NCI-H510A (cell line): ENCODE measurements around the gene PRADC1.

Experiments used
- DNase-seq: peaks from one replicate; lab custom pipeline; 2025; lab: John Stamatoyannopoulos, UW

The PRADC1 gene

DNA sequence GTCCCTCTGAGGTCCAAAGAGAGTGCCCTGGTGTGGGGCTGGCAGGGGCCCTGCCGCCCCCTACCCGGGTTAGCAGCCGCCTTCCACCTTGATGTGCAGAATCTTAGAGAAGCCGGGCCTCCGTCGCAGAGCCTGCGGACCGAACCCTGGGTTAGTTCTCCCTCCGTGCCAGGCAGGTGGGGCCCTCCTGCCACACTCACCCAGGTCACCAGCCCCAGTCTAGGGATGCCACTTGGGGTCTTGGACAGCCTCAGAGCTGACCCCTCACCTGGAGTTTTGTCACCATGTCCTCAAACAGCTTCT is 25.8 kb upstream of the PRADC1 start:
- DNase-seq: no peak

- no peak for DNase-seq
Observed at GRCh38 chr2:73258186-73258912, 25.3 kb upstream of the PRADC1 start.

DNA sequence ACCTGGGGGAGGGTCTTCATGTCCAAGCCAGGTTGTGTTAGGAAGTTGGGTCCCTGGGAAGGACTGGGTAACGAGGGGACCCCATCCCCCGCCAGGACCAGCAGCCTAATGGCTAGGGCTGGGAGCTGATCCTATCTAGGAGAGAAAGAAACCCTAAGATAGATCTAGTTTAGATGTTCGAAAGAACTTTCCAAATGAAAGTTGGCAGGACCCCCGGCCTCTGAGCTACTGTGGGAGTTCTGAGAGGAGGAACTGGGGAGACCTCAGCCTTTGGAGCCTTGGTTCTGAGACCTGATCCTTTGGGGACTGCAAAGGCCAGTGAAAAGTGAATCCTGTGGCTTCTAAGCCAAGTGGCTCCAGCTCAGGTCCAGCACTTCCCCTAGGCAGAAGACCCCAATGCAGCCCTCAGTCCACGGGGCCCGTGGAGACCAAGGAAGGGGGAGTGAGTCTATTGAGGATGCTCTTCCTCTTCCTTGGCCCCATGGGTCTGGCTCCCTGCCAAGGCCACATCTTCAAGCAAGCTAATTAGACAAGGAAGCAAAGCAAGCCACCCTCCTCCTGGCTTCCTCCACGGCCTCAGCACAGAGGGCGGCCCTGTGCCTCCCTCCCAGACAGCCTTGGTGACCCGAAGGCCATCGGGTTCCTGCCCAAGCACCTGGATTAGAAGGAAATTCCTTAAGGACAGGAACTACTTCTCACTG is 24.5 kb upstream of the PRADC1 start:
- DNase-seq: no peak

DNA sequence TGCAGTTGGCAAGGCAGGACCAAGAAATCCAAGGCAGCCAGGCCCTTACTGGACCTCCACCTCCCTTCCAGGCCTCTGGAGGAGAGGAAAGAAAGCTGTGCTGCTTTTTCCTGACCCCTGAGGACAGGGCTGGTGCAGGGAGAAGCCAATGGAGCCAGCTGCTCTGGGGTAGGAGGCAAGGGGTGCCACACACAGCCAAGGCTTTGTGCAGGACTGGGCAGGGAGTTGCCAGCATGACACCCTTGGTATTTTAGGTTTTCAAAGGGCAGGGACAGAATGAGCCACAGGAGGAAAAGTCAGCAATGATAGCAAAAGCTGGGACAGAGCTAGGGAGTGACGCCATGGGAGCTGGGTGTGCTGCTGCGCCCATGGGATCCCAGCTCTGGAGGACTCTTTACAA is 24.0 kb upstream of the PRADC1 start:
- DNase-seq: no peak

DNA sequence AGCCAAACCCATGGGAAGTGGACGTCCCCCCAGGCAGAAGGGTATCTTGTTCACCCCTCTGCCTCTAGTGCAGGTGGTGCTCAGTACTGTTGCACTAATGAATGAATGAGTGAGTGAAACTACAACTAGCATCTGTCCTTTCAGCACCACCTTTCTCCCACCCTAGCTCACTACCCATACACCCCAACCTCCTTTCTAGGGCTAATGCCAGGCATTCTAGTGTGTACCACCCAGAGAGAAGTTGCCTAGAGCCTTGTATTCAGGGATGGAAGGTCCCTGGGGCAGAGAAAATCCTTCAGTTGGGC is 23.5 kb upstream of the PRADC1 start:
- DNase-seq: no peak

DNA sequence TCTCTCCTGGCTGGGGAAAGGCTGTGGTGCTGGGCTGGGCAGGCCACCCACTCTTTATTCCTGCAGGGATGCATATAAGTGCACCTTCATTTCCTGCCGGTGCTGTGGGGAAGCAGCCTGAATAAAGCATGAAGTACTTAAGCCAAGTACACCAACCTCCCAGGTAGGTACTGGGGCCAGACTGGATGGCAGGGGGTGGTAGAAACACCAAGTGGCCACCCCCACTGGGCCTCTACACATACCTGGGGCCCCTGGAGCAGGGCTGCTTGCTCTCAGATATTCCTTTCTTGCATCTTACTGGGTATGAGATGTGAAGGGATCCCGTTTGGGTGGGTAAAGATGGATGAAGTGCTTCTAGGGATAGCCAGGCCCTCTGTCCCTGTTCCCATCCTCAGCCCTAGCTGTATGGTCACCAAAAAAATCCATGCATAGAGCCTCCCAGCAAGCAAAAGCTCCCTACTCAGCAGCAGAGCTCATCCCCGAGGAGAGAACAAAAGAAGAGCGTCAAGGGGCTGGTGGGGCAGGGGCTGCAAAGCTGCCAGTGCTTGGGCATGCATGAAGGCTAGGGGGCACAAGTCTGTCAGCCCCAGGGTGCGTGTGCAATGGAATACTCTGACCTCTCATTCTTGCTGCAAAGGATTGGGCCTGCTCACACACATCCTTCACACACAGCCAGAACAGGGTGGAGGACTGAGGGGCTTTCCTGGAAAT is 23.0 kb upstream of the PRADC1 start:
- no peak for DNase-seq

DNA sequence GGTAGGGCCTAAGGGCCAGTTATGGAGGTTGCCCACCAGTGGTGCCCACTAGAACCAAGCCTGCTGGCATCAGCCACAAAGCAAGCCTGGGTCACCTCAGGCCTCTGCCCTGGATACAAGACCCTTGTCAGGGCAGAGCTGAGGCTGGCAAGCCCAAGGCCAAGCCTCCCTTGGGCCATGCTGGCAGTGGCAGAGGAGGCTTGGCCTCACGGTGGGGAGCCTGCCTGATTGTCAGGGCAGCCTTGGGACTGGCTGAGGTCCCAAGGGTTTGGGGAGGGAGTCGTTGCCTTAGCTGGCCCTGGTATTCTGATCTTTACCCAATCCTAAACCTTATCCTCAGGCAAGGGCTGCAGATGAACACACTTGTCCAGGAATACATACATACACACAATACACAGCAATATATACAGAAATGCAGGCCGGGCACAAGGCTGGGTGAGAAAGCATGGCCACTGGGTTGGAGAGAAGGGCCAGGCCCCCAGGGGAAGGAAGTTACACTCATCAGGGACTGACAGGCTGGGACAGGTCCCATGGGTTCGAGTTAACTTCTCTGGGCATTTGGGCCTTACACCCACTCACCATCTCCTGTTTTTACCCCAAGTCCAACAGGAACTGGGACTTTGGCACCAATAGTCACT is 22.1 kb upstream of the PRADC1 start:
- DNase-seq: no peak

GRCh38 chr2:73254343-73255006 is 21.4 kb upstream of the PRADC1 start:
- no peak for DNase-seq

GRCh38 chr2:73253901-73254300 is 20.9 kb upstream of the PRADC1 start:
- DNase-seq: no peak

DNA sequence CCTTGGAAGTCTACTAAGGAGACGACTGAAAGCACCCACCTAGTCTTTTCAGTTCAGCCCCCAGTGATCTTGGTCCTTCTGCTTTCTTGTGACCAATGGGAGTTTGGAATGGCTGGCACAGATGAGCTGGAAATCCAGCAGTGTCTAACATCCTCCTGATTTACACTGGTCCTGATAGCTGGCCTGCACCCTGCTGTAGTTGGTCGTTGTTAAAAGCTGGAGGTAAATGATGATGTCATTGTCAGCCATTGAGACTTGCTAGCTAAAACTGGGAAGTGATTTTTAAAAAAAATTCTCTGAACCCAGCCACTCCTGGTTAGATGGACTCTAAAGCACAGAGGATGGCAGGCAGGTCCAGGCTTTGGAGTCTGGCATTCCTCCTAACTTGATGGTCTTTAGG is 20.4 kb upstream of the PRADC1 start:
- no peak for DNase-seq

DNA sequence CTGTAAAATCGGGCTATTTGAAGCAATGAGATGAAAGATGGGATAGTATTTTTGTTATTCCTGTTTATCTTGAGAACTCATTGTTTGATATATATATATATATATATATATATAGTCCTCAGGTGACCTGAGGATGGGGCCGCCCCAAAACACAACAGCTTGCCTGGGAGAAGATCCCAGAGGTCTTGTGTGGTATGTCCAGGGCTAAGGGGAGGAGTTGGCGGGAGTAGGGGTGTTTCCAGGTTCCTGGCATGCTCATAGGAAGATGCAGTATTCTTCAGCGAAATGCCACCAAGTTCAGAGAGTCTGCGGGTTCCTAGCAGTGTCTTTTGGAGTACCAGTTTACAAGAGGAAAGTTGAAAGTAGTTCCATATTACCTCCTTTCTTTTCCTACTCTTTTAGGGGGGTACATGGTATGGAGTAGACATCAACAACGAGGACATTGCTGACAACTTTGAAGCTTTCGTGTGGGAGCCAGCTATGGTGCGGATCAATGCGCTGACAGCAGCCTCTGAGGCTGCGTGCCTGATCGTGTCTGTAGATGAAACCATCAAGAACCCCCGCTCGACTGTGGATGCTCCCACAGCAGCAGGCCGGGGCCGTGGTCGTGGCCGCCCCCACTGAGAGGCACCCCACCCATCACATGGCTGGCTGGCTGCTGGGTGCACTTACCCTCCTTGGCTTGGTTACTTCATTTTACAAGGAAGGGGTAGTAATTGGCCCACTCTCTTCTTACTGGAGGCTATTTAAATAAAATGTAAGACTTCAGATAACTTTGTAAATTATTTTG is 19.4 kb upstream of the PRADC1 start:
- DNase-seq: no peak

DNA sequence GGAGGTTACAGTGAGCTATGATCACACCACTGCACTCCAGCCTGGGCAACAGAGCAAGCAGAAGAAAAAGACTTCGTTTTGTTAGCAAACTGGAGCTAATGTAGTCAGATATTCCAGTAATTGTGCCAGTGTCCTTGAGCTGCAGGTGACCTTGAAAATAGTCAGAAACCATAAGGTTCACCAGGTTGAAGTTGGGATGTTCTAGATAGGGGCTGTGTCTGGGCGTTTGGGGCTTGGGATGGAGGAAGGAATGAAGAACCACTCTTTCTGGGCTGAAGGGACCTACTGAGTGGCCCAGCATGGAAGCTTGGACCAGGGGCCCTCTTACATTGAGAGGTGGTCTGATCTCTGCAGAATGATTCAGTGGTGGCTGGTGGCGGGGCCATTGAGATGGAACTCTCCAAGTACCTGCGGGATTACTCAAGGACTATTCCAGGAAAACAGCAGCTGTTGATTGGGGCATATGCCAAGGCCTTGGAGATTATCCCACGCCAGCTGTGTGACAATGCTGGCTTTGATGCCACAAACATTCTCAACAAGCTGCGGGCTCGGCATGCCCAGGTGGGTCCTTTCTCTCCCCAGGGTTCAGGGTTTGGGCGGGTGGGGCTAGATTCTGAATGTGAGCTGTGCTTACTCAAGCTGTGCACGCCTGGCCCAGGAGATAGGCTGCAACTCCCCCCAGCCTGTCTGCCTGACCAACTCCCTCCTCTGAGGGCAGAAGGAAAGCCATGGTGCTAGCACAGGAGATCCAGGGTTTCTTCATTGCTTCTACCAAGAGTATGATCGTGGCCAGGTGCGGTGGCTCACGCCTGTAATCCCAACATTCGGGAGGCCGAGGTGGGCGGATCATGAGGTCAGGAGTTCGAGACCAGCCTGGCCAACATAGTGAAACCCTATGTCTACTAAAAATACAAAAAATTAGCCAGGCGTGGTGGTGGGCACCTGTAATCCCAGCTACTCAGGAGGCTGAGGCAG is 18.1 kb upstream of the PRADC1 start:
- DNase-seq: no peak

DNA sequence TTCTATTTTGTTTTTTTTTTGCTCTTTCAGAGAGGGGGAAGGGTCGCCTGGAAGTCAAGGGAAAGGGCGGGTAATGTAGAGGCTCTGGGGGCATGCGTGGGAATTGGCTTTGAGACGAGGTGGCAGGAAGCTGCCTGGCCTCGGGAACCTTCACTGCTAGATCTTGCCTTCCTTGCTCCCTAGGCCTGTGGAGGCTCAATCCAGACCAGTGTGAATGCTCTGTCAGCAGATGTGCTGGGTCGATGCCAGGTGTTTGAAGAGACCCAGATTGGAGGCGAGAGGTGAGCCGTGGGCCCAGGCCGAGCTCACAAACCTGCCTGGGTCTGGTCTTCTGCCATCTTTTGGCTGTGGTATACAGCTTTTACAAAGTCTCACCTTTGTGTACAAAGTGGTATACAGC is 16.6 kb upstream of the PRADC1 start:
- DNase-seq: no peak

DNA sequence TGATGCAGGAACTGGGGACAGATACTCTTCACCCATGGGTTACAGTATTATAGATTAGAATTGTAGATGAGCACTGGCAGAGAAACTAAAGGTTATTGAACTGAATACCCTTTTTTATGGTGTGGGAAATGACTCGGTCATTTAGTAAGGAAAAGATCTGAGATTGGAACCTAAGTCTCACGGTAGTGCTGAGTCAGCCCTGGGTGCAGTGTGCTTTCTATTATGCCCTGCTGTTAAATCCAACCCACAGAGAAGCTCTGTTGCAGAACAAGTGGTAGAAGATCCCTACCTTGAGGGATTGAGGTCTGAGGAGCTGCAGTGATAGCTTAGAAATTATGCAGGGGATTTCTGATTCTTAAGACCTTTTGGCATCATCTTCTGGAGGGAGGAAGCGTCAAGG is 13.8 kb upstream of the PRADC1 start:
- no peak for DNase-seq

DNA sequence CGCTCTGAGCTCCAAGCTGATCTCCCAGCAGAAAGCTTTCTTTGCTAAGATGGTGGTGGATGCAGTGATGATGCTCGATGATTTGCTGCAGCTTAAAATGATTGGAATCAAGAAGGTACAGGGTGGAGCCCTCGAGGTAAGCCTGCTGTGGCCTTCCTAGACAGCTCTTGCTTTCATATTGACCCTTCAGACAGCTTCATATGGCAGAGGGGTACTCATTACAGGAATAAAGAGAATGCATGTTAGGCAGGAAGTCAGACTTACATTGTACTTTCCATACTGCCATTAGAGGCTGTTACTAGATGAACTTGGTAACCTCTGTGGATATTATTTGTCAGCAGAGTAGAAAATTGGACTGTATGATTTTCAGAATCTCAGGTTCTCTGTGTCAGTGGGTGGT is 11.5 kb upstream of the PRADC1 start:
- no peak for DNase-seq

GRCh38 chr2:73243884-73244570 is 11.0 kb upstream of the PRADC1 start:
- no peak for DNase-seq

DNA sequence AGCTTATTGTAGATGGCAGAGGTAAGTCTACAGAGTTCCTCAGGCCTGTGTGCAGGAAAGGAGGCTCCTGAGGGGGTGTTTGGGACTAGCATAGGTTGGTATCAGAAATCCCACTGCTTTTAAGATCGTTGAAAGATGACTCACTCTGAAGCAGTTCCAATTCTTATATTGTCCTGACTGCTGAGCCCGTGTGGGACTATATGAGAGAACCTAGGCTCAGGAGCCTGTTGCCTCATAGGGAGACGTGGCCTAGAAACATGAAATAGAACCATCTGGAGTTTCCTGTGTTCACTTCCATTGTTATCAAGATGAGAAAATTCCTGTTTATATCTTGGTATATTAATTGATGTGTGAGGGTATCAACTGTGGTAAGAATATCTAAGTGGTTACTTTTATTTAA is 6.7 kb upstream of the PRADC1 start:
- no peak for DNase-seq

DNA sequence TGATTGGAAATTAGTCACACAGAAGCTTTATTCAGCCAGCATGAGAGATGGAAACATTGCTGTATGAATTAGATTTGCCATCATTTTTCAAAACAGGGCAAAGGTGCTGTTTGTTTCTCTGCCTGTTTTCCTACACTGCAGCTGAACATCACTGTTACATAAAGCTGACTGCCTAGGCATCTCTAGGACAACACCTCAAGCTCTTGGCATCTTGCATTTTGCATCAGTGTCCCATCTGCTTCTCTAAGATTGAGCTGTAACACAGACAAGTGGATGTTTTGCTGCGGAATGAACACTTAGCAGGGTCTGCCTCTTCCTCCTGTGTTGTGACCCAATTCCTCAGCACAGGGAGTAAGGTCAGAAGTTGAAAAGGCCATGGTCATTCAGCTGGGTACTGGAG is 5.9 kb upstream of the PRADC1 start:
- no peak for DNase-seq

- DNase-seq: no peak
Observed at GRCh38 chr2:73238149-73238548, 5.1 kb upstream of the PRADC1 start.

GRCh38 chr2:73237168-73237567 is 4.1 kb upstream of the PRADC1 start:
- DNase-seq: no peak
